Adrenal gland (tissue), 5 donors: ENCODE data around the gene HPSE.

Source experiments
- POLR2A ChIP-seq, 2 donors: fragments of 450-650 bp; IDR thresholded peaks; one replicate each; pipeline ENCODE4 v1.6.1; 2017; ENCODE audit warnings: antibody characterized with exemption in 2 of 2, mild to moderate bottlenecking in 2 of 2, moderate library complexity in 1 of 2
- TF ChIP-seq, protein P1 (sequence below), 6 experiments: fragments of 450-650 bp in 4 of 6; fragments of 200-600 bp in 2 of 6; sonication (generic) in 1 of 6; IDR thresholded peaks; 1 replicate in 5 of 6; 2 replicates in 1 of 6; pipeline versions ENCODE4 v1.5.1 to v1.8.0; 2016 to 2021; ENCODE audit warnings: antibody characterized with exemption in 6 of 6, mild to moderate bottlenecking in 2 of 6, moderate library complexity in 1 of 6
- donor health status: DM: no; HTN: no; CAD: no.

DNA sequence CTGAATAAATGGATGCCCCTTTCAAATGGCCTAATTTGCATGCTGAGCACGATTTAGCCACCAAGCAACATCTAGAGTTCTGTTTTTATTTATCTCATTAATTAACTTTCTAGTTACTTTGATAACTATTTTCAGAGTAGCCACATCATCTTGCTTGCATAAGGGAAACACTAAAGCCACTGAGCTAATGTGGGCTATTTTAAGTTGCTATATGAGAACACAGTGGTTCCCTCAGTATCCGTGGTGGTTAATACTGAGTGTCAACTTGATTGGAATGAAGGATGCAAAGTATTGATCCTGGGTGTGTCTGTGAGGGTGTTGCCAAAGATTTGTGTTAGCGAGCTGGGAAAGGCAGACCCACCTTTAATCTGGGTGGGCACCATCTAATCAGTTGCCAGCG lies 25.4 kb upstream of the HPSE start:
- TF ChIP-seq, protein P1, sequence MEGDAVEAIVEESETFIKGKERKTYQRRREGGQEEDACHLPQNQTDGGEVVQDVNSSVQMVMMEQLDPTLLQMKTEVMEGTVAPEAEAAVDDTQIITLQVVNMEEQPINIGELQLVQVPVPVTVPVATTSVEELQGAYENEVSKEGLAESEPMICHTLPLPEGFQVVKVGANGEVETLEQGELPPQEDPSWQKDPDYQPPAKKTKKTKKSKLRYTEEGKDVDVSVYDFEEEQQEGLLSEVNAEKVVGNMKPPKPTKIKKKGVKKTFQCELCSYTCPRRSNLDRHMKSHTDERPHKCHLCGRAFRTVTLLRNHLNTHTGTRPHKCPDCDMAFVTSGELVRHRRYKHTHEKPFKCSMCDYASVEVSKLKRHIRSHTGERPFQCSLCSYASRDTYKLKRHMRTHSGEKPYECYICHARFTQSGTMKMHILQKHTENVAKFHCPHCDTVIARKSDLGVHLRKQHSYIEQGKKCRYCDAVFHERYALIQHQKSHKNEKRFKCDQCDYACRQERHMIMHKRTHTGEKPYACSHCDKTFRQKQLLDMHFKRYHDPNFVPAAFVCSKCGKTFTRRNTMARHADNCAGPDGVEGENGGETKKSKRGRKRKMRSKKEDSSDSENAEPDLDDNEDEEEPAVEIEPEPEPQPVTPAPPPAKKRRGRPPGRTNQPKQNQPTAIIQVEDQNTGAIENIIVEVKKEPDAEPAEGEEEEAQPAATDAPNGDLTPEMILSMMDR (IDR thresholded peaks at IDR 0.05): no peak
- TF ChIP-seq POLR2A (IDR thresholded peaks at IDR 0.05): no peak
